Measurements from ENCODE around the gene TBR1.

The TBR1 gene

DNA sequence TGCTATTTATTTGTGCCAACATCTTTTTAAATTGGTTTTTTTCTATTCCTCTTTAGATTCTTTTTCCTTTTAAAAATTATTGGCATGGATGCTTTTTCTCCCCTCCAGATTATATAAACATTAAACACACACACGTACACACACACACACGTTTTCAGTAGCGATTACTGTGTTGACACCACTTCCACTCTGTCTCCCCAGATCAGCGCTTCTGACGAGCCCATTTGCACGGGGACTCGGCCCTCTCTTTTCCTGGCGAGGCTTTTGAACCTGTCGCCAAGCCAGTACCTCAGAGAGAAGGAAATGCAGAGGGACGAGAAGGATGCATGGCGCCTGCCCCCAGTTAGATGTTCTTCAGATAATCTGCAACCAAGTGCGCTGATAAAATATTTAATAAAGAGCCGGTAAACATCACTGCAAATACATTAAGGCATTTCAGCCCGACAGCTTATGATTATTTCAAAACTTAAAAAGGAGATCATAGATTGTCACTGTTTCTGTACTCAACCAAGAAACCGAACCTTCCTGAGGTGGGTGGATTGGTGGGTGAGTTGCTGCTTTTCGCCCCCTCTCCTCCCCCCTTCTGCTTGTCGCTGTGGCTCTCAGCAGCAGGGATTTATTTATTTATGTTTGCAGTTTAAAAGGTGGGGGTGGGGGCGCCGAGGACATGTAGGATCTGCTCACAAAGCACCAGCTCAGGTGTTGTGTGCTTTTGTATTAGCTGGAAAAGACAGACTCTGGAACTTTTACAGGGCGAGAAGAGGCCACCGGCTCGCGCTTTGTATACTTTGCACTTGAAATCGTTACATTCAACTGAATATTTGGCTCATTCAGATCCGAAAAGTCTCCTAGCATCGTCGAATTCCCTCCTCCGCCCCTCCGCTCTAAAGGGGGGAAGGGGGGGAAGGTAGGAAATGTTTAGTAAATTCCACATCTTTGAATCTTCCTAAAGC is 787 bp upstream of the TBR1 start:
- no peak for DNase-seq (ENCODE audit: low read depth)

DNA sequence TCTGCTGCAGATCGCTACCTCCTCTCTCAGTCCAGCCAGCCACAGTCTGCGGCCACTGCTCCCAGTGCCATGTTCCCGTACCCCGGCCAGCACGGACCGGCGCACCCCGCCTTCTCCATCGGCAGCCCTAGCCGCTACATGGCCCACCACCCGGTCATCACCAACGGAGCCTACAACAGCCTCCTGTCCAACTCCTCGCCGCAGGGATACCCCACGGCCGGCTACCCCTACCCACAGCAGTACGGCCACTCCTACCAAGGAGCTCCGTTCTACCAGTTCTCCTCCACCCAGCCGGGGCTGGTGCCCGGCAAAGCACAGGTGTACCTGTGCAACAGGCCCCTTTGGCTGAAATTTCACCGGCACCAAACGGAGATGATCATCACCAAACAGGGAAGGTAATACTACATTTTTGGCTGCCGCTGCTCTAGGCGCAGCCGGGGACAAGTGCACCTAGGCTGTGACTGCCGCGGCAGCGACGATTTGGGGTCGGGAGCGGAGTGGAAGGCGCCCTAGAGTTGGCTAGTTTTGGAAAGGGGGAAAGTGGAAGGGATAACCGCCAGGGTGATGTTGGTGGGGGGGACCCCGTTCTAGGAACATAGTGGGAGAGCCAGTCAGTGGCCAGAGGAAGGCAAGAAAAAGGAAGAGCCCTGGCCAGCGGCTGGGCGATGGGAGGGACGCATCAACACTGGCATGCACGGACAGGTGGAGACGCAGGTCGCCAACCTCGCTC is 776 bp downstream of the TBR1 start:
- DNase-seq (ENCODE audit: low read depth): no peak

- DNase-seq (ENCODE audit: low read depth): no peak
Observed at GRCh38 chr2:161417438-161418274, 1.6 kb downstream of the TBR1 start.

DNA sequence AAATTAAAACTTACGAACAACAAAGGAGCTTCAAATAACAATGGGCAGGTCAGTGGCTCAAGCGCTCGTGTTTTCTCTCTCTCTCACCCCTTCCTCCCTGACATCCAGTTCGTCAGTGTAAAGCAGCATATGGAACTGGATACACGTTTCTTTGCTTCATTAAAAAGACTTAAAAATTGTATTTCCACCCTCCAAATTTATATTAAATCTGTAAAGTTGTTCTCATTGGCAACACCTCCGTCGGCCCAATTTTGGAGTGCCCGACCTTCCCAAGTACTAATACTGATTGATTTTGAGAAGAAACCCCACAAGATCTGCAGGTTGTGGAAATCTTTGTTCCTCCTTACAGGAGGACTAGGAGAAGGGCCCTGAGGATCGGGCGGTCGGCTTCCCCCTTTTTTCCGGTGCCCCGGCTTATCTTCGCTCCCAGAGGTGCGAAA is 2.2 kb downstream of the TBR1 start:
- no peak for DNase-seq (ENCODE audit: low read depth)

- no peak for DNase-seq (ENCODE audit: low read depth)
Observed at GRCh38 chr2:161418715-161419637, 2.9 kb downstream of the TBR1 start.

- DNase-seq (ENCODE audit: low read depth): no peak
Observed at GRCh38 chr2:161419638-161420190, 3.6 kb downstream of the TBR1 start.

GRCh38 chr2:161420406-161421074 is 4.4 kb downstream of the TBR1 start:
- DNase-seq (ENCODE audit: low read depth): no peak

DNA sequence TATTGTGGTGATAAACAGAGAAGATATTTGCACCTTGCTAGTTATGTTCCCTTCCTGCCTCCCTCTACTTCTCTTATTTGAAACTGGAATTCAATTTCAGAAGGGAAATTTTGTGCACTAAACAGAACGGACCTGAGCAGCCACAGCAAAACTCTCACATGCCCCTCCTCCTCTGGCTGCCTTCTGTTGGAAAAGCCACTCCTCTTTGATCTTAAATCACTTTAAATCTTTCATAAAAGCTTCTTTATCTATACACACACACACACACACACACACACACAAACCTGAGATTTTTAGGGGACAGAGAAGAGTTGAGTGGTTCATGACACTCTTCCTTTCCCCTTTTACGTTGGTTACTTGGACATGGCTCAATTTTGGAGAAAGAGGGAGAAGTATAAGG is 5.6 kb downstream of the TBR1 start:
- DNase-seq (ENCODE audit: low read depth): no peak

GRCh38 chr2:161422816-161423403 is 6.8 kb downstream of the TBR1 start:
- DNase-seq (ENCODE audit: low read depth): no peak

GRCh38 chr2:161423421-161424393 is 7.6 kb downstream of the TBR1 start:
- DNase-seq (ENCODE audit: low read depth): no peak

DNA sequence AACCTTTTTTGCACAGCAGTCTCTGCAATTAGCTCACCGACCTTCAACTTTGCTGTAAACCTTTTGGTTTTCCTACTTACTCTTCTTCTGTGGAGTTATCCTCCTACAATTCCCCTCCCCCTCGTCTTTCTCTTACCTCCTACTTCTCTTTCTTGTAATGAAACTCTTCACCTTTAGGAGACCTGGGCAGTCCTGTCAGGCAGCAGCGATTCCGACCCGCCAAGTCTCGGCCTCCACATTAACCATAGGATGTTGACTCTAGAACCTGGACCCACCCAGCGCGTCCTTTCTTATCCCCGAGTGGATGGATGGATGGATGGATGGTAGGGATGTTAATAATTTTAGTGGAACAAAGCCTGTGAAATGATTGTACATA is 8.3 kb downstream of the TBR1 start:
- DNase-seq (ENCODE audit: low read depth): no peak

DNA sequence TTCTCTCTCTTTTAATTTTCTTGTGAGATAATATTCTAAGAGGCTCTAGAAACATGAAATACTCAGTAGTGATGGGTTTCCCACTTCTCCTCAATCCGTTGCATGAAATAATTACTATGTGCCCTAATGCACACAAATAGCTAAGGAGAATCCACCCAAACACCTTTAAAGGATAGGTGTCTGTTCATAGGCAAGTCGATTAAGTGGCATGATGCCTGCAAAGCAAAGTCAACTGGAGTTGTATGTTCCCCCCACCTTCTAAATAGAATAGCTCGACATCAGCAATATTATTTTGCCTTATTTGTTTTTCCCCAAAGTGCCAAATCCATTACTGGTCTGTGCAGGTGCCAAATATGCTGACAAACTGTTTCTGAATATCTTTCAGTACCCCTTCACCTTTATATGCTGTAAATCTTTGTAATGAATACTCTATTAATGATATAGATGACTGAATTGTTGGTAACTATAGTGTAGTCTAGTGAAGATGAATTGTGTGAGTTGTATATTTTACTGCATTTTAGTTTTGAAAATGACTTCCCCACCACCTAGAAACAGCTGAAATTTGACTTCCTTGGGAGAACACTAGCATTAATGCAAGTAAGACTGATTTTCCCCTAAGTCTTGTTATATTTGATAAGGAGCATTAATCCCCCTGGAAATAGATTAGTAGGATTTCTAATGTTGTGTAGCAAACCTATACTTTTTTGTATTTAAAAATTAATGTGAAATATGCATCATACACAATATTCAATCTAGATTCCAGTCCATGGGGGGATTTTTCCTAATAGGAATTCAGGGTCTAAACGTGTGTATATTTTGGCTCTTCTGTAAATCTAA is 9.0 kb downstream of the TBR1 start:
- DNase-seq (ENCODE audit: low read depth): no peak

- no peak for DNase-seq (ENCODE audit: low read depth)
Observed at GRCh38 chr2:161425728-161426454, 9.8 kb downstream of the TBR1 start.

DNA sequence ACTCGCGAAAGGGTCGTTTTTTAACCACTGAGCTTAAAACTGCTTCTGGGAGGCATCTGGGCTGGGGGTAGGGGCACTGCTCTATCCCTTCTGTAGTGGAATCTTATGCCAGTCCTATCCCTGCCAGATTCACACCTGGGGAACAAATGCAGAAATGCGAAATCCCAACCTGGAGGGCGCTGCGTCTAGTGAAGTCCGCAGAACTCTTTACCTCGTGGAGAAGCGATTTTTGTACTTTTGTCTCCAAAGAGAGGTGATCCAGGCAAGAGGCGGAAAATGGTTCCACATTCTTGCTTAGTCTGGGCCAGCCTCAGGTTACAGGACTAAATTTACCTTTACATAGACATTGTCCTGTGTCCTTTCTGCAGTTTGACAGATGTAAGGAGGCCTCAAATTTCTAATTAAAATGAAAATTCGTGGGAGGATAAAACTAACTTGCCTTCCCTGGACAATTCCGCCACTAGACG is 10.4 kb downstream of the TBR1 start:
- DNase-seq (ENCODE audit: low read depth): no peak

DNA sequence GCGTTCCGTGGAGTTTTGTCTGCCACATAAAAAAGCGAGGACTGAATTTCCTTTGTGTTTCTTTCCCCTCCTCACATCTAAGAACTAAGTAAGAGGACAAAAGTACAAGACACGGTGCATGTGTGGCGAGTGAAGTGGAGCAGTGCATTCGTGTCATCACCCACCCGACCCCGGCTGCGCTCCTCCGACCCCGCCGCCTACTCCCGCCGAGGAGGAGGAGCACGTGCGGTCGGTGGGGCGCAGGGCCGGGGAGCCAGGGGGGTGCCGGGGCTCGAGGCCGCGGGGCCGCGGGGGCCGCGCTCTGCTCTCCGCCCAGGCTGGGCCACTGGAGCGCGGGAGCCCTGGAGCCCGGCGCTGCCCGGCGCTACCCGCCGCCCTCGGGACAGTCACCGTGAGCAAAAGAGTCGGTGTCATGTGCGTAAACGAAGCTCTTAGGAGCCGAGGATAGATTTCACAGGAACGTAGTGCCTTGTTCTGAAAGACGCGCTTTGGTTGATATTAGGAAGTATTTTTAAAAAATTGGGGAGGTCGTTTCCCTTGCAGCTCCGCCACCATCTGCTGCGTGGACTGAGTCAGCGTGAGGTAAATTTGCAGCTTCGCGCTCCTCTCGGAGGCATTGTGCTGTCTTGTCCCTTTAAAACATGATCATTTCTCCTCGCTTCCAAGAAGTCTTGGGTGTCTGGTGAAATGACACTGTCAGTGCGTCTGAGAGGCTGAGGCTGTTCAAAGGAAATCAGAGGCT is 11.0 kb downstream of the TBR1 start:
- DNase-seq (ENCODE audit: low read depth): no peak

Data from non-pigmented ciliary epithelial cell (primary cell).